HG02571 (cell line): ENCODE results near the gene VPS37B.

Source experiments
- ATAC-seq: cut with Tn5 transposase; IDR thresholded peaks from one replicate; pipeline ENCODE4 v1.9.1; 2021; ENCODE audit warnings: mild to moderate bottlenecking, moderate library complexity; ENCODE audit not compliant: unreplicated experiment

The VPS37B gene

GRCh38 chr12:122855071-122855829 lies 40.7 kb downstream of the VPS37B start:
- ATAC-seq, result no peak

DNA sequence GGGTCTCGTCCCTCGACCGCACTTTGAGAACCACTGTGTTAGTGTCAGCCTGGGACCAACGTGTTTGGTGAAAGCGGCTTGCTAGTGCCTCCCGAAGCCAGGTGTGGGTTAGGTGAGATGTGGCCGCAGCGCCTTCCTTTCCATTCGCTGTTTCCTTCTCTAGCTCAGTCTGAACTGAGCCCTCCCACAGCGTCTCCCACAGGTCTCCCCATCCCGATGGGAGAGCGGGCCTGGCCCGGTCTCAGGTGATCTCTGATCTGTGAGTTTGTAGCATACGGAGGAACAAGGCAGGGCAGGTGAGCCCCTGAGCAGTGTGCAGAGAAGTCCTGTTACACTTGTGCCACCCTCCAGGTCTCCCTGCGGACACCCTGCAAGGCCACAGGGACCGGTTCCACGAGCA lies 41.4 kb downstream of the VPS37B start:
- no peak for ATAC-seq

DNA sequence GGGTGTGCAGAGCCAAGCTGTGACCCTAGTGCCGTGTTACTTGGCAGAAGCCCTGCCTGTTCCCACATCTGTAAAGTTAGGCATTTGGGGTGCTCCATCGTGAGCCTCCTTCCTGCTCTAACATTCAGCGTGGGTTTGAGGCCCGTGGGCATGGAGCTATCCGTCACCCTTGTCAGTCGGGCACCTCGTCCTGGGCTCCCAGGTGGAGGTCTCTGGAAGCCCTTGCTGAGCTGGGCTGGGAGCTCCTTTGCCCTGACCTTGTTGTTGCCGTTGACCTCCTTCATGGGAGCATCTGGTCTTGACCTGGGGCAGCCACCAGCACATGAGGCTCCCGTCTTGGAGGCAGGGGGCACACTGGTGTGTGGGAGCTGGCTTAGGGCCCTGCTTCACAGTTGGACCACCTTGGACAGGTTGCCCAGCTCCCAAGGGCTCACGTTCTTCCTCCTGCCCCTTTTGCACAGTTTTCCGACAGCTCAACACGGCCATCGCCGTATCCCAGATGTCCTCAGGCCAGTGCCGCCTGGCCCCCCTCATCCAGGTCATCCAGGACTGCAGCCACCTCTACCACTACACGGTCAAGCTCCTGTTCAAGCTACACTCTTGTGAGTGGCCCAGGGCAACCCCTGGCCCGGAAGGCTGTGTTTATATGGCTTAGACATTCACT lies 42.2 kb downstream of the VPS37B start:
- ATAC-seq, result no peak

DNA sequence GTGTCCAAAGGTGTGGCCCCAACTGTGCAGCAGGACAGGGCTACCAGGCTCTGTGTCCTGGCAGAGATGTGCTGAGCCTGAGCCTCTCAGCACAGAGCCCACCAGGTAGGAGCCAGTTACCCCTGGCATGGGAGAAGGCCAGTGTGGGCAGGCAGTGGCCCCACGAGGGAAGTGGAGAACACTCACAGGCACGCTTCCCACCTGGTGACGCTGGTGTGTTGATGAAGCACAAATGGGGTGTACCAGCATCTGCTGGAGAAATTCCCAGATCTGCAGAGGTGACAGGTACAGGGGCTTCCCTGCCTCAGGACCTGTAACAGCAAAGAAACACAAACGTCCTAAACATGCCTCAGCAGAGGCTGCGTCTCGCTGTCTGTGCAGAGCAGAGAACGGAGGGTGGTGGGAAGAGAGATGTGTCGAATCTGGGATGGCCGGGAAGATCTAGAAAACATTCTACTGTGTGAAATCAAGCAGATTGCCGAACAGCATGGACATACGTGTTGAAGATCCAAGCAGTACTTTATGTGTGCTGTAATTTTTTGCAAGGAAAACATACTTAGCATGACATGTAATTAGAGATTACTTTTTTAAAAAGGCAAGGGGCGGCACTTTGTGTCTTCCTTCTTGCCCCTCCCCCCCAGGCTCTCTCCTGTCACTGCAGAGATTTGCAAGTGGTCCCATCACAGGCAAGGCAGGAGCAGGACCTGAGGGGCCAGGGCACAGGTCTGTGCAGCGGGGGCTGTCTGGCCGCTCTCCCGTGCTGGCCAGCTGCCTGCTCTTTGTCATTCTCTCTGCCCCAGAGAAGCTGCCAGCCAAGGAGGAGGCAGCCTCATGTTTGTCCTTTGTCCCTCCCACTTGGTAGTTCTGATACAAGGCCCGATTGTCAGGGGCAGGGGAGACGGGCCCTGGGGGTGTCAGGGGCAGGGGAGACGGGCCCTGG lies 43.3 kb downstream of the VPS37B start:
- ATAC-seq, result no peak

- no peak for ATAC-seq
Measured at GRCh38 chr12:122851820-122852219, 44.1 kb downstream of the VPS37B start.

DNA sequence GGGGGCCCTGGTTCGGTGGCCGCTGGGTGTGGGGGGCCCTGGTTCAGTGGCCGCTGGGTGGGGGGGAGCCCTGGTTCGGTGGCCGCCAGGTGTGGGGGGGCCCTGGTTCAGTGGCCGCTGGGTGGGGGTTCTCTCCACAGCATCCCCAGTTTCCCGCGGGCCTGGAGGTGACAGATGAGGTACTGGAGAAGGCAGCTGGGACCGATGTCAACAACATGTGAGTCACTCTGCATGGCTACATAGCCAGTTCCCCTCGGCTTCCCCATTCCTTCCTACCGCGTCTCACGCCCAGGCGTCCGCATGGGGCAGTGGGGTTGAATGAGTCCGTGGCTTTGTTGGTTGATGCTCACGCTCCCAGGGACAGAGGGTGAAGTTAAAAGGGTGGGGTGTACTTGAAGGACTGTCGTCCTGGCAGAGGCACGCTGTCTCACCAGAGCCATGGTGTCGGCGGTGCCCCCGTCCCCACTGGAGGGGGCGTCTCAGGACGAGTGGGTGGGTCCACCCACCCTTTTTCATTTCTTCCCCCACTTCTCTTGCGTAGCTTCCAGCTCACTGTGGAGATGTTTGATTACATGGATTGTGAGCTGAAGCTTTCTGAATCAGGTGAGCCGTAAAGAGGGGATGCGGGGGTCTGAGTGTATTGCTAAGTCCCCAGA lies 45.1 kb downstream of the VPS37B start:
- ATAC-seq, result no peak

DNA sequence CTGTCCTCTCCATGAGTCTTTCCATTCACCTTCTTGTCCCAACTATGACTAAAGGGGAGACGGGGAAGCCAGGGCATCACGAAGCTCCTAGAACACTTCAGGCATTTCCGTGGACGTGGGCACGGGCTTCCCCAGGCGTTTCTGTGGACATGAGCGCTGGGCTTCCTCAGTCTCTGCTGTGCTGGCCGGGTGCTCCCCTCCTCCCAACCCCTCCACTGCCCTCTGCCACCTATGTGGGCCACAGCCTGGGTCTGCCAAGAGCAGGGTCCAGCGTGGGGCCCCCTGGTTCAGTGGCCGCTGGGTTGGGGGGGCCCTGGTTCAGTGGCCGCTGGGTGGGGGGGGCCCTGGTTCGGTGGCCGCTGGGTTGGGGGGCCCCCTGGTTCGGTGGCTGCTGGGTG lies 45.9 kb downstream of the VPS37B start:
- ATAC-seq, result no peak

- ATAC-seq, result no peak
Measured at GRCh38 chr12:122849352-122850047, 46.4 kb downstream of the VPS37B start.

DNA sequence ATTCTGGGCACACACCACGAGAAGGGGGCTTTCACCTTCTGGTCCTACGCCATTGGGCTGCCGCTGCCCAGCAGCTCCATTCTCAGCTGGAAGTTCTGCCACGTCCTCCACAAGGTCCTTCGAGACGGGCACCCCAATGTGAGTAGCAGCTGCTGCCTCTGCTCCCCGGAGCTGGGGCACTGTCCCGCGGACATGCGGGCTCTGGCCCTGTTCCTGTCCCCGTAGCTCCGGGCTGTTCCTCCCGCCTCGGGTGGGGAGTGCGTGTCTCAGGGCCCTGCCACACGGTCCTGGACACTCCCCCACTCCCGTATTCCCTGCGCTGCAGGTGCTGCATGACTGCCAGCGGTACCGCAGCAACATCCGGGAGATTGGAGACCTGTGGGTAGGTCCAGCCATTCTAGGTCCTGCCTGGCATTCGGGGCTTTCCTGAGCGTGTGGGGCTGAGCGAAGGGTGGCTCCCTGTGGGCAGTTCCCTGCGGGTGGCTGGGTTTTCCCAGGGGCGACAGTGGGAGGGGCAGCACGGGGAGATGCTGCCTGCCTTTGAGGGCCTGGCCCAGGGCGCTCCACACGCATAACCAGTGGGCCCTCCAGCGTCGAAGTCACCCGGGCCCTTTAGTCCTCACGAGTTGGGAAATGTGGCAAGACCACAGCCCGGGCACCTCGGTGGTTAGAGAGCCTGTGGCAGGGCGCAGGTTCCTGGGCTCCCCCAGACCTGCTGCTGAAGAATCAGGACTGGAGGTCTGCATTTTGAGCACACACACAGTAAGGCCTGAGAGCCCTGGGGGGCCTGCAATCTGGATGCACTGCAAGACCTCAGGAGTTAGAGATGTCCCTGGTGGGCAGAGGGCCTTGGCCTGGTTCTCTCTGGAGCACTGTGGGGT lies 47.2 kb downstream of the VPS37B start:
- no peak for ATAC-seq

DNA sequence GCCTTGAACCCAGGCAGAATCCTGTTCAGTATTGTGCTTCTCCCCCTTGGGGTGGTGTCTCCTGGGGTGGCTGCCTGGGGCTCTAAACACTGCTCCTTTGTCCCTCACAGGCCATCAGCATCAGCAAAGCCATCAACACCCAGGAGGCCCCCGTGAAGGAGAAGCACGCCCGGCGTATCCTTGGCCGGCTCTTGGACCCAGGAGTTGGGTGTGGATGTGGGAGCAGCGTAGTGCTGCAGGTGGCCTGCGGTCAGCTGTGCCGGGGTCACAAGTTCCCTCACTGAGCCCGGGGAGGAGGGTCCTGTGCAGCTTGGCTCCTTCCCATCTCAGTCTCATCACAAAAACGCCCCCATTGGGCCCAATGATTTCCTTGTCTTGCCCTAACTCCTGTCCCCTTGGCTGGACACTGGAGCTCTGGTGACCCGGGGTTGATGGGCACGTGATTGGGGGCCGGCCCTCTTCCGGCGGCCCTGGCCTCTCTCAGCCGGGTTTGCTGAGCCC lies 48.0 kb downstream of the VPS37B start:
- ATAC-seq, result no peak

- ATAC-seq, result no peak
Measured at GRCh38 chr12:122847516-122847836, 48.4 kb downstream of the VPS37B start.

GRCh38 chr12:122846622-122847515 lies 49.1 kb downstream of the VPS37B start:
- ATAC-seq, result no peak

GRCh38 chr12:122845865-122846621 lies 49.9 kb downstream of the VPS37B start:
- no peak for ATAC-seq

GRCh38 chr12:122845041-122845864 lies 50.7 kb downstream of the VPS37B start:
- no peak for ATAC-seq

- ATAC-seq, result no peak
Measured at GRCh38 chr12:122844366-122844971, 51.5 kb downstream of the VPS37B start.

GRCh38 chr12:122843455-122843854 lies 52.5 kb downstream of the VPS37B start:
- ATAC-seq, result no peak
